ENCODE results near the gene METTL1.
"Not testable (repeated sequence)": the region's sequence is repeated elsewhere in the genome, so short reads cannot be mapped to it uniquely, and the experiment has no call there.

Gene METTL1

GRCh38 chr12:57771873-57772428 lies at the start of gene METTL1:
Gene METTL1, minus strand, starts transcription at chr12:57772105. Its CDS starts 22 bp downstream, at chr12:57772083.
- peak; percentile 88 for DNase-seq

DNA sequence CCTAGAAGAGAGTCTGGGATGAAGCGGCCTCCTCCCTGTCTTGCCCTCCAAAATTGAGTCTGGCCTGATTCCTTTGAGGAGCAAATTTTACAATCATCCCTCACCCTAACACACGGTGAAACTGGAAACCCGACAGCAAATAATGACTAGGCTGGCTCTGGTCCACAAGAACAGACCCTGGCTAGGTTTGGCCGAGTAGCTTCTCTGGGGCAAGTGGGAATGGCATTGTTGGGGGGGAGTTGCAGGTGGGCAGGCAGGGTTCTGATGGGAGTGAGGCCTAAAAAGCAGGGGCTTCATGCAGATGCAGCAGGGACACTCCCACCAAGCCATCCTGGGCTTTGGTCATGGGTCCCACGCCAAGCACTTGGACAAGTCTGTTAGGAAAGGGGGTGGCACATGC lies 49.1 kb upstream of the METTL1 start:
- DNase-seq = not testable (repeated sequence)

DNA sequence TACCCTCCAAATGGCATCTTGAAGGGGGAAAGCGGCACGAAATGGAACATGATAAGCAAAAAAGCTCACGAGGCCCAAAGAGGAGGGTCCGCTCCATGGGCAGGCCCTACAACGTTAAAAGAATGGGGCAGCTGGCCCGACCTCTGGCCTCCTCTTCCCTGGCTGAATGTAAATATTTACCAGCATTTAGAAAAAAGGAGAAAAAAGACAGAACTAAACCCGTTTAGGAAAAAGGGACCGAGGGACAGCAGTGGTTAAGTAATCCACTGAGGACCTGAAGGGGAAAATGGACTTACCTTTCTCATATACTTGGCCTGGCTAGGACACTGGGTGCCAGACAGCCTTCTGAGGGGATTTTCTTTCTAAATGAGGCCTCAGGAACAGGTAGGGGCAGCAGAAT lies 48.2 kb upstream of the METTL1 start:
- not testable (repeated sequence) for DNase-seq

- DNase-seq = not testable (repeated sequence)
These were observed 46.1 kb upstream of the METTL1 start for GRCh38 chr12:57817990-57818331.

GRCh38 chr12:57817261-57817989 lies 45.5 kb upstream of the METTL1 start:
- DNase-seq = no peak

- DNase-seq = no peak
These were observed 44.9 kb upstream of the METTL1 start for GRCh38 chr12:57816855-57817151.

DNA sequence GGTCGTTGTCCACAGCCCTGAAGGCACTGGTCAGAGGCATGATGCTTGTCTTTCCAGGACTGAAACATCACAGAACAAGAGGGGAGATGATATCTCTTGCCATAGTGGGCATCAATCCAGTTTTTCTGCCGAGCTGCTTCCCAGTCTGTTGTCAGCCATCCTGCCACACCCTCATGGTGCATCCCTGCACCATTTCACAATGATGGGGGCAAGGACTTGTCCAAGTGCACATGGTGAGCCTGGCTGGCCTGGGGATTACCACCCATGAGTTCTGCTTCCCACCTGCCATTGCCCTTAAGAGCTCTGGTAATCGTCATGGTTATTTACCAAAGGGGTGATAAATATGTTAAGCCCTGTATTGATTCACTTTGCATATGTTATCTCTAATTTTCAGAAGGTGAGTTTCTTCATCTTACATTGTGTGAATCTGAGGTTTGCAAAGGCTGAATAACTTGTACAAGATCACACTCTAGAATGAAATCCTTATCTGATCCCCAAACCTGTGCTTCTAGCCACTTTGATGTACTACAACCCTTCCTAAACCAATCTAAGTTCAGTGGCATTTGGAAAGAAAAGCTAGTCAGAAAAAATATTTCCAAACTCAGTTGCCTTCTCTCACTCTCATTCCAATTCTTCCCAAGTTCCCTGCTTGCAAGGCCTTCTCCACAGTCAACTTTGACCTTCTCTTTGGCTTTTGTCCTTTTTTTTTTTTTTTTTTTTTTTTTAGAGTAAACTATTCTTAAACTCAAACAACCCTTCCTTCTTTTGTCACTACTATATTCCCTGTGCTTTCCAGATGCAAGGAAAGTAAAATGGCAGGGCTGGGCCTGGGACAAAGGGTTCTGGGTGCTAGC lies 44.3 kb upstream of the METTL1 start:
- DNase-seq = no peak

GRCh38 chr12:57815177-57816000 lies 43.5 kb upstream of the METTL1 start:
- peak; percentile 37 for DNase-seq

- DNase-seq = no peak
These were observed 42.3 kb upstream of the METTL1 start for GRCh38 chr12:57813971-57814772.

DNA sequence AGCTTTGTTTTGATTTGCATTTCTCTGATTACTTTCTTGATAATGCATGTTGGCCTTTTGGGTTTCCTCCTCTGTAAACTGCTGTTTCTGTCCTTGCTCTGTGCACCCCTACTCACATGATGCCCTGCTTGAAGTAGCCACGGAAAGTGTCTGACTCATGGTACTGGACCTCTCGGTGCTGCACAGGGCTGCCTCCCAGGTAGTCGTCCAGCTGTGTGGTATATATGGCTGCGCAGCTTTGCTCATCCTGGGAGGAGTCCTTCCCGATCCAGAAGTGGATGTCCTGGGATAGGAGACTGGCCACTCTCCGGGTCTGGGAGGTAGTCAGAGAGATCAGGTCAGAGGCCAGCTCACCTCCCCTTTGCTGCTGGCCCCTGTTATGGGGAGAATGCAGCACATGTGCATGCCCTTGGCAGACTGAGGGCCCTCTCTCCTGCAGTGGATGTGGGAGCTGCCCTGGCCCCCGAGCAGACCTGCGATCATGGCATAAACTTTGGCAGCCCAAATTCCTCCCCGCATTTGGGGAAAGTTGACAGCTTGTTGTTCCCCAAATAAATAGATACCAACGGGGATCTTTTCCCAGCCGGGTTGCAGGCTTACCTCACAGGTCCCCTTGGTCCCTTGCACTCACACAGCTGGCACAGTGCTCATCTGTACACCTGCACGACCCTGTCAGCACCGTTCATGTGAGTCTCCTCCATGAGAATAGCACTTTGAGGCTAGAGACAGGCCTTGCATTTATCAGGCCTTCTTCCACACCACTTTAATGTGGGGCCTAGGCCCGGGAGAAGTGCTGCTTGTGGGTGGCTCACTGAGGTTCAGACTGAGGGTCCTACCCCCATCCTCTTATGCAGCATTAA lies 41.4 kb upstream of the METTL1 start:
- DNase-seq = no peak

- no peak for DNase-seq
These were observed 39.3 kb upstream of the METTL1 start for GRCh38 chr12:57811028-57811755.

GRCh38 chr12:57810450-57810849 lies 38.5 kb upstream of the METTL1 start:
- no peak for DNase-seq

DNA sequence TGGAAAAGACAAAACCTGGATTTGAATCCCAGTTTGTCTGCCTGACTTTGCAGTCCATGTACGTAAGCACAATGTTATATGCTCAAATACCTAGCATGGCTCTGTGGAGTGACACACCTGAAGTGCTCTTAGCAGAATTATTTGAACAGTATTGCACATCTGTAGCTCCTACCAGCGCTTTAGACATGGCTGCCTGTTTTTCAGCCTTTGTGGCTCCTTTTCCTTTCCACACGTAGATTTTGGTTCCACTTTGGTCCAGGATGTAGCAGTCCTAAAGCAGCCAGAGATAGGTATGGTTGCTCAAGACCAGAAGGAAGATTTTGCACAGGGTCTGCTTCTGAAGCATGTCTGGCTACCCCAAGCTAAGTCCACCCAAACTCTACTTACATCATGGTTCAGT lies 37.5 kb upstream of the METTL1 start:
- DNase-seq = no peak

- DNase-seq = no peak
These were observed 36.4 kb upstream of the METTL1 start for GRCh38 chr12:57808351-57808750.

GRCh38 chr12:57807285-57807684 lies 35.4 kb upstream of the METTL1 start:
- no peak for DNase-seq

- DNase-seq = no peak
These were observed 34.8 kb upstream of the METTL1 start for GRCh38 chr12:57806677-57807076.

- no peak for DNase-seq
These were observed 31.5 kb upstream of the METTL1 start for GRCh38 chr12:57803319-57803893.

GRCh38 chr12:57802607-57803006 lies 30.7 kb upstream of the METTL1 start:
- no peak for DNase-seq

- DNase-seq = no peak
These were observed 29.1 kb upstream of the METTL1 start for GRCh38 chr12:57800965-57801364.

DNA sequence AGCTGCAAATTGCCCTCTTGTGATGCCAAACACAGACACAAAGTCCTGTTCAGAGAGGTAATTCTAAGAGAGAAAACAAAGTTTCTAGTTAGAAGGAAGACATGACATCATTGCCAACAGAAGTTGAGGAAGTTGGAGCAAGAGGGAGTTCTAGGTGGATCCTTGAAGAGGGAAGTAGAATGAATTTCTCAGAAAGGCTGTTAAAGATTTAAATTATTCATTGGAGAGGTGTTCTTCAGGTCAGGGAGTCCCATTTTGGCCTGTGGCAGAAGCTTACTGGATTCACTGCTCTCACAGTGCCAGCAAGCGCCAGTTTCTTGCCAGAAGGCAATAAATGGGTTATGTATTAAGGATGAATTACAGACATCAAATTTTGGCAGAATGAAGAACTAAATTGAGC lies 26.0 kb upstream of the METTL1 start:
- DNase-seq = no peak
